Kidney (tissue), 14 donors: Measurements from ENCODE around the gene PPP1R13L. TPM values are rescaled to one million over a fixed set of nuclear protein-coding genes. Genes with fewer than 3 reads are reported as not detected.

Experiments used
- DNase-seq, 5 donors: peaks; one replicate each; pipeline ENCODE4 v3.0.0-alpha.2; 2013 to 2020
- FAIRE-seq: peaks from 2 replicates; lab custom pipeline; 2012; peaks lifted over from hg19 to GRCh38; lab: Jason Lieb, UNC
- H3K27ac ChIP-seq, 2 donors: one replicate each; pipeline ENCODE4 v1.7.0; 2013; ENCODE audit warnings: low read depth in 2 of 2, low read length in 2 of 2, inconsistent platforms in 1 of 2
- H3K27me3 ChIP-seq: one replicate; pipeline ENCODE4 v1.7.1; 2013; ENCODE audit warnings: low read length, inconsistent platforms; ENCODE audit not compliant: control insufficient read depth, insufficient read depth
- H3K36me3 ChIP-seq, 3 donors: one replicate each; pipeline versions ENCODE4 v1.7.0 to v1.7.1; 2013; ENCODE audit warnings: low read length in 3 of 3, control low read depth in 1 of 3, inconsistent platforms in 1 of 3; ENCODE audit not compliant: insufficient read depth in 3 of 3, control insufficient read depth in 2 of 3
- H3K4me1 ChIP-seq, 3 donors: one replicate each; pipeline versions ENCODE4 v1.7.0 to v1.7.1; 2013; ENCODE audit warnings: low read length in 3 of 3, inconsistent platforms in 1 of 3, low read depth in 1 of 3; ENCODE audit not compliant: control insufficient read depth in 2 of 3, insufficient read depth in 2 of 3
- H3K4me3 ChIP-seq, 3 donors: one replicate each; pipeline versions ENCODE4 v1.7.0 to v1.8.1; 2013; ENCODE audit warnings: low read length in 3 of 3, control low read depth in 1 of 3, inconsistent platforms in 1 of 3
- H3K9ac ChIP-seq, 3 donors: one replicate each; pipeline versions ENCODE4 v1.7.0 to v1.7.1; 2013; ENCODE audit warnings: low read length in 3 of 3, control low read depth in 1 of 3, inconsistent platforms in 1 of 3
- H3K9me3 ChIP-seq, 3 donors: one replicate each; pipeline versions ENCODE4 v1.7.0 to v1.7.1; 2013; ENCODE audit warnings: low read length in 3 of 3, control low read depth in 1 of 3, inconsistent platforms in 1 of 3; ENCODE audit not compliant: control insufficient read depth in 2 of 3, insufficient read depth in 1 of 3
- intact Hi-C: fragments of 100-400 bp; cut with DNase I; formaldehyde crosslinking; loops from one replicate; pipeline ENCODE4 v1.11.1; 2022
- polyA plus RNA-seq: library from polyadenylated mRNA; stranded (reverse); fragments of 350-450 nt; fragmentation: Illumina TruSeq; extraction: RNeasy Lipid Tissue Mini Kit (QIAGEN cat#74804); gene quantifications from one replicate; pipeline ENCODE4 v1.2.3, GENCODE V29; 2014; ENCODE audit warnings: low read depth, low replicate concordance; ENCODE audit not compliant: insufficient read depth
- total RNA-seq: library from RNA; stranded (reverse); fragmentation: NEBNext Ultra II Directional; extraction: Animal tissue kit (Norgen Biotek cat#: 25700); gene quantifications from one replicate; pipeline ENCODE4 v1.2.1, GENCODE V29; 2021
- TF ChIP-seq, protein P1 (sequence below): IDR thresholded peaks from 3 replicates; pipeline ENCODE4 v1.5.1; 2012; ENCODE audit warnings: mild to moderate bottlenecking, moderate library complexity, borderline replicate concordance; ENCODE audit not compliant: insufficient read depth; ENCODE audit errors: extremely low read depth
- donor health status: control.
- donor health status: control.
- donor health status: control.
- donor health status: control.
- donor health status: control.
- donor health status: DM: yes; HTN: yes; CAD: no.
- donor health status: Normal renal cell carcinoma (clear cell type).

Gene PPP1R13L
- total and polyA plus RNA-seq, 2 donors from 2014 or later: 21.4 to 32.4 TPM

- DNase-seq: no peak
- TF ChIP-seq, protein P1, sequence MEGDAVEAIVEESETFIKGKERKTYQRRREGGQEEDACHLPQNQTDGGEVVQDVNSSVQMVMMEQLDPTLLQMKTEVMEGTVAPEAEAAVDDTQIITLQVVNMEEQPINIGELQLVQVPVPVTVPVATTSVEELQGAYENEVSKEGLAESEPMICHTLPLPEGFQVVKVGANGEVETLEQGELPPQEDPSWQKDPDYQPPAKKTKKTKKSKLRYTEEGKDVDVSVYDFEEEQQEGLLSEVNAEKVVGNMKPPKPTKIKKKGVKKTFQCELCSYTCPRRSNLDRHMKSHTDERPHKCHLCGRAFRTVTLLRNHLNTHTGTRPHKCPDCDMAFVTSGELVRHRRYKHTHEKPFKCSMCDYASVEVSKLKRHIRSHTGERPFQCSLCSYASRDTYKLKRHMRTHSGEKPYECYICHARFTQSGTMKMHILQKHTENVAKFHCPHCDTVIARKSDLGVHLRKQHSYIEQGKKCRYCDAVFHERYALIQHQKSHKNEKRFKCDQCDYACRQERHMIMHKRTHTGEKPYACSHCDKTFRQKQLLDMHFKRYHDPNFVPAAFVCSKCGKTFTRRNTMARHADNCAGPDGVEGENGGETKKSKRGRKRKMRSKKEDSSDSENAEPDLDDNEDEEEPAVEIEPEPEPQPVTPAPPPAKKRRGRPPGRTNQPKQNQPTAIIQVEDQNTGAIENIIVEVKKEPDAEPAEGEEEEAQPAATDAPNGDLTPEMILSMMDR: no peak
- peaks cover 0 to 16% (median 0%) of the 10 kb centered on the region in 3 donors for H3K4me1 ChIP-seq
- no peaks in the 10 kb centered on the region for H3K27me3 ChIP-seq
- H3K9me3 ChIP-seq: no peaks in the 10 kb centered on the region
- H3K4me3 ChIP-seq: peak overlapping the region; percentile 73 to 83 (median 74)
- H3K27ac ChIP-seq: peak overlapping the region; percentile 97
- intact Hi-C loops: no loop called here
- peaks cover 0 to 6% (median 0%) of the 10 kb centered on the region in 3 donors for H3K36me3 ChIP-seq
- FAIRE-seq: no peak
- H3K9ac ChIP-seq: peak overlapping the region; percentile 40 to 92 (median 63)
These were observed 18.2 kb upstream of the PPP1R13L start for GRCh38 chr19:45423033-45423588.

GRCh38 chr19:45421947-45422498 lies 17.2 kb upstream of the PPP1R13L start:
- Histone ChIP-seq H3K9me3 (no peaks in the 10 kb centered on the region), H3K27me3 (no peaks in the 10 kb centered on the region), H3K36me3 (peaks cover 0 to 6% (median 0%) of the 10 kb centered on the region in 3 donors), H3K4me3 (no peak overlapping the region), H3K27ac (no peak overlapping the region), H3K4me1 (peaks cover 0 to 16% (median 0%) of the 10 kb centered on the region in 3 donors), H3K9ac (no peak overlapping the region)
- TF ChIP-seq, protein P1: no peak
- intact Hi-C loops: no loop called here
- no peak for DNase-seq
- no peak for FAIRE-seq

GRCh38 chr19:45420871-45421270 lies 16.0 kb upstream of the PPP1R13L start:
- Histone ChIP-seq H3K9me3 (no peaks in the 10 kb centered on the region), H3K4me3 (no peak overlapping the region), H3K36me3 (peaks cover 0 to 9% (median 2%) of the 10 kb centered on the region in 3 donors), H3K4me1 (peaks cover 0 to 16% (median 0%) of the 10 kb centered on the region in 3 donors), H3K27me3 (no peaks in the 10 kb centered on the region), H3K27ac (no peak overlapping the region), H3K9ac (no peak overlapping the region)
- FAIRE-seq: no peak
- intact Hi-C loops: no loop called here
- DNase-seq: no peak
- TF ChIP-seq, protein P1: no peak
